ENCODE measurements around the gene MCCD1. TPM values are rescaled to one million over a fixed set of nuclear protein-coding genes. Genes with fewer than 3 reads are reported as not detected.

Gene MCCD1
- total RNA-seq, 4 donors from 2014 or later, result not detected

- Histone ChIP-seq H3K36me3 (peaks cover 0 to 53% (median 0%) of the 10 kb centered on the region in 3 donors), H3K4me3 (no peak overlapping the region), H3K27ac (peak overlapping the region in 1 of 4 donors; percentile 14), H3K27me3 (no peaks in the 10 kb centered on the region), H3K4me1 (peaks cover 0 to 29% (median 17%) of the 10 kb centered on the region in 4 donors), H3K9me3 (no peaks in the 10 kb centered on the region)
- peak in 1 of 2 donors; percentile 37 for DNase-seq (ENCODE audit: low spot score in 2 of 2)
- WGBS, 2 donors, result 77 to 84% methylated on average over 14 of the region's 14 CpGs
- TF ChIP-seq CTCF (IDR thresholded peaks at IDR 0.05) (no peak), EP300 (IDR thresholded peaks at IDR 0.05) (peak in 1 of 2 donors; percentile 16)
Measured at GRCh38 chr6:31558631-31559500, 30.1 kb downstream of the MCCD1 start.

- TF ChIP-seq CTCF (IDR thresholded peaks at IDR 0.05) (no peak), POLR2A (IDR thresholded peaks at IDR 0.05) (no peak), EP300 (IDR thresholded peaks at IDR 0.05) (no peak)
- Histone ChIP-seq H3K27me3 (no peaks in the 10 kb centered on the region), H3K4me1 (peaks cover 0 to 29% (median 17%) of the 10 kb centered on the region in 4 donors), H3K36me3 (peaks cover 0 to 49% (median 0%) of the 10 kb centered on the region in 3 donors), H3K9me3 (no peaks in the 10 kb centered on the region), H3K27ac (peak overlapping the region in 2 of 4 donors; percentile 11 to 13), H3K4me3 (no peak overlapping the region)
- 64 to 82% methylated on average over 4 of the region's 4 CpGs for whole genome bisulfite sequencing, 2 donors
- DNase-seq (ENCODE audit: low spot score in 2 of 2), result no peak
Measured at GRCh38 chr6:31559606-31559957, 30.8 kb downstream of the MCCD1 start.

GRCh38 chr6:31559958-31560696, 31.4 kb downstream of the MCCD1 start:
- Histone ChIP-seq H3K9me3 (no peaks in the 10 kb centered on the region), H3K4me3 (no peak overlapping the region), H3K36me3 (peaks cover 0 to 49% (median 0%) of the 10 kb centered on the region in 3 donors), H3K27me3 (no peaks in the 10 kb centered on the region), H3K27ac (peak overlapping the region in 3 of 4 donors; percentile 13 to 36 (median 27)), H3K4me1 (peaks cover 0 to 29% (median 17%) of the 10 kb centered on the region in 4 donors)
- no peak for TF ChIP-seq POLR2A (IDR thresholded peaks at IDR 0.05)
- TF ChIP-seq EP300 (IDR thresholded peaks at IDR 0.05), result peak in 1 of 2 donors; percentile 42
- no peak for TF ChIP-seq CTCF (IDR thresholded peaks at IDR 0.05)
- 57 to 64% methylated on average over 7 of the region's 7 CpGs for WGBS, 2 donors
- peak in 1 of 2 donors; percentile 34 for DNase-seq (ENCODE audit: low spot score in 2 of 2)

- Histone ChIP-seq H3K27ac (peak overlapping the region in 3 of 4 donors; percentile 13 to 36 (median 27)), H3K36me3 (peaks cover 0 to 46% (median 0%) of the 10 kb centered on the region in 3 donors), H3K27me3 (no peaks in the 10 kb centered on the region), H3K9me3 (no peaks in the 10 kb centered on the region), H3K4me1 (peaks cover 0 to 29% (median 17%) of the 10 kb centered on the region in 4 donors), H3K4me3 (no peak overlapping the region)
- TF ChIP-seq POLR2A (IDR thresholded peaks at IDR 0.05), result no peak
- no peak for TF ChIP-seq CTCF (IDR thresholded peaks at IDR 0.05)
- TF ChIP-seq EP300 (IDR thresholded peaks at IDR 0.05), result no peak
- DNase-seq (ENCODE audit: low spot score in 2 of 2), result no peak
Measured at GRCh38 chr6:31560697-31561058, 31.9 kb downstream of the MCCD1 start.
